ENCODE results near the gene ZNF777. TPM values are rescaled to one million over a fixed set of nuclear protein-coding genes. Genes with fewer than 3 reads are reported as not detected.

ZNF777 gene
- total and polyA plus RNA-seq, 9 of the 15 experiments (the other 6 are each of a cell fraction or from before 2014, with no cell fraction given) = 0.11 to 32.6 (median 9.0) TPM

DNA sequence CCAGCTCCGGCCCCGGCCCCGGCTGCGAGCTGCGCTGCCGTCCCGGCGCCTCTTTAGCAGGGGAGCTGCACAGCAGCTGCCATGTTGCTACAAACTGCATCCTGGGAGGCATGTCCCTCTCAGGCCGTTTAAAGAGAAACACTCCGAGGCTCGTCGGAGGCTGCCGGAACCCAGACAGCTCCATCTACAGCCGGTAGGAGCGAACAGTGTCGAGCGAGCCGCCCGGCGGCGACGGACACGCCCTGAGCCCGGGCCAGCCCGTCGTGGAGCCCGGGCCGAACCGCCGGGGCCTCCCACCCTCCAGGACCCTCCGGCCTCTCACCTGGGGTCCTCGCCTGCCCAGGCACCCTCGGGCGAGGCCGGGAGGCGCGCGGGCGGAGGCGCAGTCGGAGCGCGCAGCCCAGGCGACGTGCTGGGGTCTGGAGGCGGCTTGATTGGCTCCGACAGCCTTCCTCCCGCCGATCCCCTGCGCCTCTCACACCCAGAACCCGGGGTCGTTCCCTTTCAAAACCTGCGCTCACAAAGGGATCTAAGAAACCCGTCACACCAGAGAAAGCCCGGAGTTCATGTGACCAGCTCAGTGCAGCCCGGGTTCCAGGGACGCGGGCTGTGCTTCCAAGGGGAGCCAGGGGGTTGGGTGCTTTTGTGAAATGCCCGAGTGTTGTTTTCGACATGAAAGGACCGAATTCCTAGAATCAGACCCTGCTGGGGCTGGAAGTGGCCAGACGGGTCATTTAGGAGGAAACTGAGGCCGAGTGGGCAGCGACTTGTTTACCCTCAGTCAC is at the start of gene ZNF777 (continued):
- TF ChIP-seq BCOR (IDR thresholded peaks at IDR 0.05) (no peak), PHTF2 (CRISPR knock-in tag; IDR thresholded peaks at IDR 0.05) (no peak), TEAD1 (CRISPR knock-in tag; IDR thresholded peaks at IDR 0.05) (peak in 1 of 2 experiments; percentile 77; a peak in 1 of 4 replicates), SMARCC2 (IDR thresholded peaks at IDR 0.05; ENCODE audit: low read depth) (no peak), NFE2L1 (tag; IDR thresholded peaks at IDR 0.05; ENCODE audit: borderline replicate concordance, low read depth) (no peak), GABPB2 (CRISPR knock-in tag; conservative IDR thresholded peaks at IDR 0.05) (no peak), ARID2 (IDR thresholded peaks at IDR 0.05) (no peak), CTCFL (IDR thresholded peaks at IDR 0.05; ENCODE audit: borderline replicate concordance, insufficient read depth, low read depth, low read length, poor library complexity, severe bottlenecking) (peak; percentile 86), RBM34 (IDR thresholded peaks at IDR 0.05; ENCODE audit: borderline replicate concordance, insufficient read depth, low read length) (no peak), ZC3H4 (CRISPR knock-in tag; IDR thresholded peaks at IDR 0.05; ENCODE audit: borderline replicate concordance) (no peak), NR2C1 (IDR thresholded peaks at IDR 0.05) (no peak), NR2C1 (tag; IDR thresholded peaks at IDR 0.05) (no peak), TFE3 (CRISPR knock-in tag; IDR thresholded peaks at IDR 0.05) (no peak), NFIC (IDR thresholded peaks at IDR 0.05) (peak; percentile 71), SIN3B (IDR thresholded peaks at IDR 0.05; ENCODE audit: low read depth) (peak; percentile 93), EGR1 (conservative IDR thresholded peaks at IDR 0.05) (no peak), POLR2A (conservative IDR thresholded peaks at IDR 0.05) (peak; percentile 76), ZNF445 (CRISPR knock-in tag; IDR thresholded peaks at IDR 0.05; ENCODE audit: low read depth) (no peak), SPI1 (IDR thresholded peaks at IDR 0.05; ENCODE audit: borderline replicate concordance, low read depth, low read length) (no peak), MEF2A (IDR thresholded peaks at IDR 0.05; ENCODE audit: control insufficient read depth, low read depth, low read length) (no peak), ZKSCAN8 (CRISPR knock-in tag; IDR thresholded peaks at IDR 0.05) (no peak), POLR2AphosphoS5 (IDR thresholded peaks at IDR 0.05; ENCODE audit: control insufficient read depth, insufficient read depth, low read depth, low read length) (peak; percentile 84), PTTG1 (tag; IDR thresholded peaks at IDR 0.05; ENCODE audit: low read depth) (no peak), MCM3 (IDR thresholded peaks at IDR 0.05) (no peak)
- TF ChIP-seq, protein P1, sequence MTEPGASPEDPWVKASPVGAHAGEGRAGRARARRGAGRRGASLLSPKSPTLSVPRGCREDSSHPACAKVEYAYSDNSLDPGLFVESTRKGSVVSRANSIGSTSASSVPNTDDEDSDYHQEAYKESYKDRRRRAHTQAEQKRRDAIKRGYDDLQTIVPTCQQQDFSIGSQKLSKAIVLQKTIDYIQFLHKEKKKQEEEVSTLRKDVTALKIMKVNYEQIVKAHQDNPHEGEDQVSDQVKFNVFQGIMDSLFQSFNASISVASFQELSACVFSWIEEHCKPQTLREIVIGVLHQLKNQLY (CRISPR knock-in tag; conservative IDR thresholded peaks at IDR 0.05) = 0 out of 4 replicates have a peak, but pooled peaks of 1 of the 2 experiments have one; percentile 76

Measured in K562 (cell line).